ENCODE measurements around the gene TAF11.

- no peak for TF ChIP-seq CTCF (conservative IDR thresholded peaks at IDR 0.05 in 1 of 2, IDR thresholded peaks at IDR 0.05 in 1 of 2; ENCODE audit: extremely low read depth in 1 of 2, insufficient read depth in 1 of 2, low read depth in 1 of 2, low read length in 2 of 2)
- TF ChIP-seq EZH2 (IDR thresholded peaks at IDR 0.05; ENCODE audit: borderline replicate concordance, low read length), result no peak
Measured at GRCh38 chr6:34839666-34840352, 48.0 kb downstream of the TAF11 start.
